Measurements from ENCODE around the gene ABCC2. TPM values are rescaled to one million over a fixed set of nuclear protein-coding genes. Genes with fewer than 3 reads are reported as not detected.

ABCC2 gene
- total and polyA plus RNA-seq, 2 experiments from 2014 or later: 29.7 to 63.1 TPM

DNA sequence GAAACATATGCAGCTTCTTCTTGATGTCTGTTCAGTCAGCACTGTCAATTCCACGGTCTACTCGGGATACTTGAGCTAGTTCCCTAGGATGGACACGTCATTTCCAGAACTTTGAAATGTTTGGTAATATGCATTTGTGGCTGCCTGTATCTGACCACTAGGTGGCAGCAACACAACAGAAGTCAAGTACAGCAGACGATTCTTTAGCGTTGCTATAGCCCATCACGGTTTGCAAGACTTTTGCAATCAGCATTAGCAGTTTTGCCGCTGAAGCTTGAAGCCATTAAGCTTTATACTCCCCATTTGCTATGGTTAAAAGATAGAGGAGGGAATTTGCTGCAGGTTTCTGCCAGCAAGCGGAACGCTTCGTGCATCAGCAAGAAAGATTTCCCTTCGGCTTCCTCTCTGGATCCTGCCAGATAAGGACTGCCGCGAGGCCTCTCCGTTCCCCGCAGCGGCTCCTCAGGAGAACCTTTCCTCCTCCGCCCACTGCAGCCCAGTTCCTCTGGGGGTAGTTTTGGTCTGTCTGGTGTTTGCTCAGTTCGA is 63.5 kb downstream of the ABCC2 start:
- WGBS (ENCODE audit: low lambda C conversion rate, missing lambda C conversion rate): 11% methylated on average over 18 of the region's 18 CpGs
- peak overlapping the region; percentile 73 for H3K4me2 ChIP-seq
- H3K9me2 ChIP-seq (replicated peaks; ENCODE audit: insufficient read depth): no peaks in the 10 kb centered on the region
- peak; percentile 93 for DNase-seq (ENCODE audit: low spot score)
- no peaks in the 10 kb centered on the region for H3K27me3 ChIP-seq
- no peaks in the 10 kb centered on the region for H3K79me2 ChIP-seq
- H2AFZ ChIP-seq: peak overlapping the region; percentile 40
- no peaks in the 10 kb centered on the region for H3K36me3 ChIP-seq (replicated peaks; ENCODE audit: insufficient read depth, low read depth)
- peak overlapping the region; percentile 49 for H3K27ac ChIP-seq
- peaks cover 3% of the 10 kb centered on the region for H3K4me1 ChIP-seq (ENCODE audit: insufficient read depth)
- no peaks in the 10 kb centered on the region for H4K20me1 ChIP-seq (ENCODE audit: insufficient read depth, poor library complexity, severe bottlenecking)
- H3K9me3 ChIP-seq (ENCODE audit: low read depth): no peaks in the 10 kb centered on the region
- TF ChIP-seq, protein P1, sequence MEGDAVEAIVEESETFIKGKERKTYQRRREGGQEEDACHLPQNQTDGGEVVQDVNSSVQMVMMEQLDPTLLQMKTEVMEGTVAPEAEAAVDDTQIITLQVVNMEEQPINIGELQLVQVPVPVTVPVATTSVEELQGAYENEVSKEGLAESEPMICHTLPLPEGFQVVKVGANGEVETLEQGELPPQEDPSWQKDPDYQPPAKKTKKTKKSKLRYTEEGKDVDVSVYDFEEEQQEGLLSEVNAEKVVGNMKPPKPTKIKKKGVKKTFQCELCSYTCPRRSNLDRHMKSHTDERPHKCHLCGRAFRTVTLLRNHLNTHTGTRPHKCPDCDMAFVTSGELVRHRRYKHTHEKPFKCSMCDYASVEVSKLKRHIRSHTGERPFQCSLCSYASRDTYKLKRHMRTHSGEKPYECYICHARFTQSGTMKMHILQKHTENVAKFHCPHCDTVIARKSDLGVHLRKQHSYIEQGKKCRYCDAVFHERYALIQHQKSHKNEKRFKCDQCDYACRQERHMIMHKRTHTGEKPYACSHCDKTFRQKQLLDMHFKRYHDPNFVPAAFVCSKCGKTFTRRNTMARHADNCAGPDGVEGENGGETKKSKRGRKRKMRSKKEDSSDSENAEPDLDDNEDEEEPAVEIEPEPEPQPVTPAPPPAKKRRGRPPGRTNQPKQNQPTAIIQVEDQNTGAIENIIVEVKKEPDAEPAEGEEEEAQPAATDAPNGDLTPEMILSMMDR (IDR thresholded peaks at IDR 0.05; ENCODE audit: poor library complexity): peak; percentile 96
- no peak for TF ChIP-seq EZH2 (IDR thresholded peaks at IDR 0.05; ENCODE audit: borderline replicate concordance)
- H3K4me3 ChIP-seq: no peak overlapping the region

DNA sequence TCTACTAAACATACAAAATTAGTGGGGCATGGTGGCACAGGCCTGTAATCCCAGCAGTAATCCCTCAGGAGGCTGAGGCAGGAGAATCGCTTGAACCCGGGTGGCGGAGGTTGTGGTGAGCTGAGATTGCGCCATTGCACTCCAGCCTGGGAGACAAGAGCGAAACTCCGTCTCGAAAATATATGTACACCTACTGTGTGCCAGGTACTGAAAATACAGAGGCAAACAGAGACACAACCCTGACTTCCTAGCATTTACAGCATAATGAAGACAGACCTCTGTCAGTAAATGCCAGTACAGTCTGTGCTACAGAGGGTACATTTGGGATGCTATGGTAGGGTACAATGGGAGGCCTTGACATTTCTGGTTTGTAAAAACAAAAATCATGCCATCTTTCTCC is 66.6 kb downstream of the ABCC2 start:
- H3K4me1 ChIP-seq (ENCODE audit: insufficient read depth): peaks cover 3% of the 10 kb centered on the region
- H3K9me2 ChIP-seq (replicated peaks; ENCODE audit: insufficient read depth): no peaks in the 10 kb centered on the region
- no peaks in the 10 kb centered on the region for H3K36me3 ChIP-seq (replicated peaks; ENCODE audit: insufficient read depth, low read depth)
- H3K27me3 ChIP-seq: no peaks in the 10 kb centered on the region
- no peak for DNase-seq (ENCODE audit: low spot score)
- H3K4me3 ChIP-seq: no peak overlapping the region
- no peaks in the 10 kb centered on the region for H3K9me3 ChIP-seq (ENCODE audit: low read depth)
- TF ChIP-seq, protein P1 (IDR thresholded peaks at IDR 0.05; ENCODE audit: poor library complexity): no peak
- TF ChIP-seq EZH2 (IDR thresholded peaks at IDR 0.05; ENCODE audit: borderline replicate concordance): no peak
- no peak for TF ChIP-seq EZH2phosphoT487 (IDR thresholded peaks at IDR 0.05; ENCODE audit: low read depth, severe bottlenecking, unreplicated experiment)
- H3K4me2 ChIP-seq: no peak overlapping the region
- no peaks in the 10 kb centered on the region for H4K20me1 ChIP-seq (ENCODE audit: insufficient read depth, poor library complexity, severe bottlenecking)
- H2AFZ ChIP-seq: no peak overlapping the region
- 93% methylated on average over 4 of the region's 7 CpGs for WGBS (ENCODE audit: low lambda C conversion rate, missing lambda C conversion rate)
- peak overlapping the region; percentile 62 for H3K27ac ChIP-seq
- H3K79me2 ChIP-seq: no peaks in the 10 kb centered on the region

DNA sequence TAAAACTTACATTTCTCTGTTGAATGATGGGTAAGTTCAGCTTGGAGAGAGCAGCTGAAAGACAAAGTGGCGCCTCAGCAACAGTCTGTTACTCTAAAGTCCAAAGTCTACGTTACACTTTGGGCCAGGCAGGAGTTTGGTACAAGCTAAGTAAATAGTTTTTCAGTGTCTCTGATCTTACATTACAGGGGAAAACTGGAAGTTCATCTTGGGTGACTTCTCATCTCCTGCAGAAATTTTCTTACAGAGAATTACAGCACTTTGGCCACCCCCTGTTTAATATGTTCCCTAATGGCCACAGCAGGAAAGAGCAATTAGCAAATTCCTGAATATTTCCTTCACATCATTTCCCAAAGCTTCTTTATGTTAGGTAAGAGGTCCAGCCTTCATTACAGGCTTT is 67.1 kb downstream of the ABCC2 start:
- H3K27me3 ChIP-seq: no peaks in the 10 kb centered on the region
- H3K9me3 ChIP-seq (ENCODE audit: low read depth): no peaks in the 10 kb centered on the region
- 52% methylated on average over 2 of the region's 2 CpGs for WGBS (ENCODE audit: low lambda C conversion rate, missing lambda C conversion rate)
- DNase-seq (ENCODE audit: low spot score): peak; percentile 53
- no peak overlapping the region for H3K4me3 ChIP-seq
- no peaks in the 10 kb centered on the region for H4K20me1 ChIP-seq (ENCODE audit: insufficient read depth, poor library complexity, severe bottlenecking)
- no peaks in the 10 kb centered on the region for H3K9me2 ChIP-seq (replicated peaks; ENCODE audit: insufficient read depth)
- TF ChIP-seq, protein P1 (IDR thresholded peaks at IDR 0.05; ENCODE audit: poor library complexity): no peak
- H3K4me2 ChIP-seq: no peak overlapping the region
- peak overlapping the region; percentile 62 for H3K27ac ChIP-seq
- H3K36me3 ChIP-seq (replicated peaks; ENCODE audit: insufficient read depth, low read depth): no peaks in the 10 kb centered on the region
- H3K79me2 ChIP-seq: no peaks in the 10 kb centered on the region
- H3K4me1 ChIP-seq (ENCODE audit: insufficient read depth): peaks cover 3% of the 10 kb centered on the region
- no peak overlapping the region for H2AFZ ChIP-seq
